IPS-18c (cell line): Measurements from ENCODE around the gene ILRUN.
"Not testable (repeated sequence)": the region's sequence is repeated elsewhere in the genome, so short reads cannot be mapped to it uniquely, and the experiment has no call there.

Experiments used
- H3K4me3 ChIP-seq: 2 replicates; pipeline ENCODE4 v1.7.0; 2013; ENCODE audit warnings: low read depth, mild to moderate bottlenecking, low read length, moderate library complexity; ENCODE audit not compliant: insufficient read depth
- H3K9me3 ChIP-seq: one replicate; pipeline ENCODE4 v1.6.1; 2013; ENCODE audit warnings: mild to moderate bottlenecking, low read length, moderate library complexity; ENCODE audit not compliant: control insufficient read depth, insufficient read depth

ILRUN gene

DNA sequence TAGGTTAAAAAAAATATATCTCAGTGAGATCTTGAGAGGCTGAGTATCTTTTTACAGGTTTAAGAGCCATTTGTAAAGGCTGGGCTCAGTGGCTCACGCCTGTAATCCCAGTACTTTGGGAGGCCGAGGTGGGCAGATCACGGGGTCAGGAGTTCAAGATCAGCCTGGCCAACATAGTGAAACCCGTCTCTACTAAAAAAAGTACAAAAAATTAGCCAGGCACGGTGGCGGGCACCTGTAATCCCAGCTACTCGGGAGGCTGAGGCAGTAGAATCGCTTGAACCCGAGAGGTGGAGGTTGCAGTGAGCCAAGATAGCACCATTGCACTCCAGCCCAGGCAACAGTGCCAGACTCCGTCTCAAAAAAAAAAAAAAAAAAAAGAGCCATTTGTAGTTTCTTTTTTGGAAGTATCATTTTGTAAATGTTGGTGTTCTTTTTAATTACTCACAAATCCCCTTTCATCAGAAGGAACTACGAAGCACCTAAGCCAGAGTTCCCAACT lies 40.6 kb downstream of the ILRUN start:
- H3K4me3 ChIP-seq, H3K9me3 ChIP-seq: not testable (repeated sequence)

DNA sequence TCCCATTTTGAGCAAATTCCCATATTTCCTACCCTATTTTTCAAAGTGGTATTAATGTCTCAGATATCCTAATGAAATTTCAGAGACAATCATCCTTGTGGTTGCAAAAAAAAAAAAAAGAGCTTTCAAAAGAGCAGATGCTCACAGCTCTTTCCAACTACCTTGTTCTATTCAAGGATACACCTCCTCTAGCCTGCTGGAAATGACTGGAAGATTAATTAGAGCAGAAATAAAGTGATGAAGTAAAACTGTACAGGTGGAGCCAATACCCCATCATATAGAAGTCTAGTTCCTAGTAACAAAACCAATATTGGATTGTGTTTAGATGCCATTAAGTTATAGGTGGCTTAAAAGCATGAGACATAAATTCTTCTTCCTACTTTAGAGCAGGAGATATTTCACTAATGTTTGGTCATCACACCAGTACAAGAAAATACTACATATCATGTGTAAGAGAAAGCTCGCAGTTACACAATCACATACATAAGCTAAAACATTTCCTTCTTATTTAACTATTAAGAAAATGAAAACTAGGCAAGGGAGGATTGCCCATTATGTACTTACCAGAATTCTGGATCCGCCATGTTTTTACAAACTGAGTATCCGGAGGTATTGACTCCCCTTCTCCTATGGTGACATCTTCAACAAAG lies 42.4 kb downstream of the ILRUN start:
- no peak overlapping the region for H3K4me3 ChIP-seq
- no peaks in the 10 kb centered on the region for H3K9me3 ChIP-seq

DNA sequence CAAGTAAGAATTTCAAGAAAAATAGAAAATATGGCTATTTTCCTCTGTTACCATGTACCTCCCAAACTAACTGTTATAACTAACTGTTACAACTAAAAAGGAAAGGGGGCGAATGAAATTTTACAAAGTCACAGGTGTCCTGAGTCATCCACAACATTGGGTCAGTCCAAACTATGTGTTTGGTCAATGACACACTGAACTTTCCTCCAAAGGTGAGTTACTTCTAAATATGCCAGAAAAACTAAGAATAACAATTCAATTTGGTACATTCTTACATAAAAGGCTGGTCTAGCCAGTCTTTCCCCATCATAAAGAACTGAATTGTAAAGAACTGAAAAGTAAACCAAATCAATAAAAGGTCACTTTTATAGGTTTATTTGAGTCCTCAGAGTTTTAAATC lies 44.3 kb downstream of the ILRUN start:
- Histone ChIP-seq H3K9me3 (no peaks in the 10 kb centered on the region), H3K4me3 (no peak overlapping the region)

DNA sequence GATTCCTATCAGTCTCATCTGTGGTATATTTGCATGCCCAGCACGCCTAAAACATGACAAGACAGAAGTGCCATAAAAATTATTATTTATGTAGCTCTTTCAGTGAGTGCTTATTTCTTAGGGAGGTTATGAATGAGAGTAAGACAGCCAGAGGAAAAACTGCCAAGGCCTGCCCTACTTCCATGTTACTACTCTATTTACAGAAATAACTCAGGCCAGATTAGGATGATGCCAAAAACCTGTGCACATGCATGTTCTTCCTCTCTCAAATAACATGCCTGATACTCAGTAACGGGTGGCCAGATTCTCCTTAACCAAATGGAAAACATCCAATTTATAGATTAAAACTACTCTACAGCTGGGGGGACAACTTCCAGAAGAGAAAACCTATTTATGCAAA lies 45.7 kb downstream of the ILRUN start:
- Histone ChIP-seq H3K9me3 (no peaks in the 10 kb centered on the region), H3K4me3 (no peak overlapping the region)

DNA sequence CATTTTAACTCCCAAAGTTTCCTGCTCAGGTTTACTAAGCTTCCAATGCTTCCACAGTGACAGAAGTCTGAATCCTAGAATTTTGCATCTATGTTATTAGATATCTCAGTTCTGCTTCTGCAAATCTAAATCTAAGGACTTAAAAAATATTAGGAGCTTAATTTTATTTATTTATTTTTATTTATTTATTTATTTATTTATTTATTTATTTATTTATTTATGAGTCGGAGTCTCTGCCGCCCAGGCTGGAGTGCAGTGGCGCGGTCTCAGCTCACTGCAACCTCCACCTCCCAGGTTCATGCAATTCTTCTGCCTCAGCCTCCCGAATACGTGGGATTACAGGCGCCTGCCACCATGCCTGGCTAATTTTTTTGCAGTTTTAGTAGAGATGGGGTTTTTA lies 46.3 kb downstream of the ILRUN start:
- H3K9me3 ChIP-seq, H3K4me3 ChIP-seq: not testable (repeated sequence)

DNA sequence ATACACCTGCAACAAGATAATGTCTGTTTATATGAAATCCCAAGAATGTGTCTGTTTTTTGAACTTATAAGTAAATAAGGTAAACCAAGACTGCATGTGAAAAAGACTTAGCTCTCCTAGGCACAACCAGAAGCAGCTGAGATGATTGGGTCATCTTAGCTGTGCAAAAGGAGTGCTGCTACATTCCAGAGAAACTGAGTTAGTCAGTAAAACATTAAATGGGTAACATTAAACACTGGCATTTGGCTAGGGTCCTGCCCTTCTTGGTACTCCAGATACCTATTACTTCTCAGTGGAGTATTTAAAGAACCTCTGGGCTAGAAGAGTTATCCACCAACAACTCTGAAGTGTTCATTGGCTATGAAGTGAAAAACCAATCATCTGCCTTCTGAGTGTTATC lies 47.8 kb downstream of the ILRUN start:
- no peak overlapping the region for H3K4me3 ChIP-seq
- no peaks in the 10 kb centered on the region for H3K9me3 ChIP-seq
